B cell (primary cell): Measurements from ENCODE around the gene DNTT. TPM values are rescaled to one million over a fixed set of nuclear protein-coding genes. Genes with fewer than 3 reads are reported as not detected.

Experiments used
- ATAC-seq: fragments of 200-7000 bp; cut with Tn5 transposase; one replicate; pipeline ENCODE4 v1.10.0; 2021; ENCODE audit warnings: low read depth, mild to moderate bottlenecking, moderate number of reproducible peaks, moderate library complexity
- CTCF ChIA-PET: fragments of 350-600 bp; sonication (Branson Sonifier 250); formaldehyde crosslinking; loops from one replicate; lab custom pipeline; 2021; ENCODE audit warnings: antibody characterized with exemption, inconsistent platforms; lab: Charles Lee
- POLR2A ChIA-PET: fragments of 350-600 bp; sonication (Branson Sonifier 250); formaldehyde crosslinking; loops from one replicate; lab custom pipeline; 2021; ENCODE audit warnings: antibody characterized with exemption; lab: Charles Lee
- DNase-seq: peaks from one replicate; pipeline ENCODE4 v3.0.0; 2013
- H2AFZ ChIP-seq: 2 replicates; pipeline ENCODE4 v1.6.1; 2012; ENCODE audit warnings: mild to moderate bottlenecking, low read depth, low read length; ENCODE audit not compliant: insufficient read depth, poor library complexity, severe bottlenecking
- H3K27ac ChIP-seq, 2 donors: 1 replicate in 1 of 2; 2 replicates in 1 of 2; pipeline ENCODE4 v1.5.1; 2012 to 2013; ENCODE audit warnings: low read length in 2 of 2, mild to moderate bottlenecking in 2 of 2, moderate library complexity in 1 of 2
- H3K27me3 ChIP-seq, 4 experiments: fragments of 200-600 bp in 1 of 4; sonication (generic) in 1 of 4; replicated peaks in 1 of 4; 1 replicate in 2 of 4; 2 replicates in 2 of 4; pipeline versions ENCODE4 v1.6.1 to v1.7.0; 2013 to 2016; ENCODE audit warnings: low read length in 3 of 4, mild to moderate bottlenecking in 2 of 4, mixed read lengths in 1 of 4, moderate library complexity in 1 of 4; ENCODE audit not compliant: insufficient read depth in 4 of 4, control insufficient read depth in 3 of 4; ENCODE audit errors: control extremely low read depth in 1 of 4
- H3K36me3 ChIP-seq, 2 experiments: replicated peaks in 1 of 2; 1 replicate in 1 of 2; 2 replicates in 1 of 2; pipeline versions ENCODE4 v1.6.1 to v1.7.1; 2013; ENCODE audit warnings: low read length in 1 of 2; ENCODE audit not compliant: insufficient read depth in 2 of 2, control insufficient read depth in 1 of 2; ENCODE audit errors: control extremely low read depth in 1 of 2, extremely low read depth in 1 of 2
- H3K4me1 ChIP-seq, 2 donors: fragments of 200-600 bp in 1 of 2; sonication (generic) in 1 of 2; 1 replicate in 1 of 2; 2 replicates in 1 of 2; pipeline versions ENCODE4 v1.5.1 to v1.6.1; 2013 to 2017; ENCODE audit warnings: low read length in 2 of 2; ENCODE audit not compliant: control insufficient read depth in 2 of 2, insufficient read depth in 2 of 2
- H3K4me2 ChIP-seq: replicated peaks from 2 replicates; pipeline ENCODE3; 2012; ENCODE audit warnings: mild to moderate bottlenecking, low read depth, low read length; ENCODE audit not compliant: poor library complexity, severe bottlenecking
- H3K4me3 ChIP-seq, 5 experiments: fragments of 200-600 bp in 1 of 5; sonication (generic) in 1 of 5; 1 replicate in 3 of 5; 2 replicates in 2 of 5; pipeline versions ENCODE4 v1.5.1 to v1.7.0; 2011 to 2016; ENCODE audit warnings: low read length in 4 of 5, mild to moderate bottlenecking in 4 of 5, low read depth in 2 of 5, control low read depth in 1 of 5, moderate library complexity in 1 of 5; ENCODE audit not compliant: insufficient read depth in 1 of 5; ENCODE audit errors: control extremely low read depth in 1 of 5, extremely low read depth in 1 of 5
- H3K79me2 ChIP-seq: fragments of 200-600 bp; sonication (generic); one replicate; pipeline ENCODE4 v1.6.0; 2016; ENCODE audit warnings: low read length; ENCODE audit not compliant: control insufficient read depth, insufficient read depth
- H3K9ac ChIP-seq: fragments of 200-600 bp; sonication (generic); 2 replicates; pipeline ENCODE4 v1.6.1; 2017; ENCODE audit warnings: mild to moderate bottlenecking, low read length, moderate library complexity
- H3K9me3 ChIP-seq, 3 donors: one replicate each; pipeline versions ENCODE4 v1.6.1 to v1.7.1; 2013; ENCODE audit warnings: low read length in 2 of 3; ENCODE audit not compliant: control insufficient read depth in 2 of 3, insufficient read depth in 1 of 3; ENCODE audit errors: control extremely low read depth in 1 of 3
- H4K20me1 ChIP-seq: 2 replicates; pipeline ENCODE4 v1.6.0; 2012; ENCODE audit warnings: mild to moderate bottlenecking, low read length; ENCODE audit not compliant: insufficient read depth, control insufficient read depth, poor library complexity, severe bottlenecking
- H3K27ac Mint-ChIP-seq: one replicate; pipeline ENCODE4 v1.8.0; 2021; ENCODE audit warnings: mixed read lengths
- H3K27me3 Mint-ChIP-seq: one replicate; pipeline ENCODE4 v1.8.0; 2021; ENCODE audit warnings: mixed read lengths
- H3K4me1 Mint-ChIP-seq: one replicate; pipeline ENCODE4 v1.8.0; 2021; ENCODE audit warnings: mixed read lengths
- H3K4me3 Mint-ChIP-seq: one replicate; pipeline ENCODE4 v1.8.0; 2021; ENCODE audit warnings: mixed read lengths
- H3K9me3 Mint-ChIP-seq: one replicate; pipeline ENCODE4 v1.8.0; 2022; ENCODE audit warnings: mixed read lengths; ENCODE audit not compliant: insufficient read depth
- EZH2 ChIP-seq: IDR thresholded peaks from 2 replicates; pipeline ENCODE4 v1.6.1; 2012; ENCODE audit warnings: borderline replicate concordance, low read depth, mild to moderate bottlenecking, moderate library complexity, low read length; ENCODE audit not compliant: insufficient read depth, poor library complexity, severe bottlenecking
- WGBS: methylation state at CpG from one replicate; pipeline ENCODE4 v1.1.5; 2013; ENCODE audit warnings: missing lambda C conversion rate; ENCODE audit not compliant: insufficient coverage; 5-methylcytosine and 5-hydroxymethylcytosine counted together
- intact Hi-C: fragments of 100-400 bp; cut with micrococcal nuclease; formaldehyde crosslinking; loops from one replicate; pipeline ENCODE4 v1.10.0; 2022
- polyA plus RNA-seq: library from polyadenylated mRNA; depleted of rRNA; stranded (reverse); fragments of >200 nt; gene quantifications from 2 replicates; pipeline ENCODE4 v1.2.3, GENCODE V29; 2012
- total RNA-seq, 2 donors: library from RNA; stranded (reverse); fragments of 120-200 nt in 1 of 2; gene quantifications; 1 replicate in 1 of 2; 2 replicates in 1 of 2; pipeline versions ENCODE4 v1.2.3 to v1.2.4, GENCODE V29; 2013 to 2022
- TF ChIP-seq, protein P1 (sequence below): fragments of 200-600 bp; IDR thresholded peaks from one replicate; pipeline ENCODE4 v1.8.0; 2022; ENCODE audit warnings: antibody characterized with exemption, mild to moderate bottlenecking

Gene DNTT
- total and polyA plus RNA-seq, 2 donors (not counting 1 experiment from before 2014, with no cell fraction given): not detected

DNA sequence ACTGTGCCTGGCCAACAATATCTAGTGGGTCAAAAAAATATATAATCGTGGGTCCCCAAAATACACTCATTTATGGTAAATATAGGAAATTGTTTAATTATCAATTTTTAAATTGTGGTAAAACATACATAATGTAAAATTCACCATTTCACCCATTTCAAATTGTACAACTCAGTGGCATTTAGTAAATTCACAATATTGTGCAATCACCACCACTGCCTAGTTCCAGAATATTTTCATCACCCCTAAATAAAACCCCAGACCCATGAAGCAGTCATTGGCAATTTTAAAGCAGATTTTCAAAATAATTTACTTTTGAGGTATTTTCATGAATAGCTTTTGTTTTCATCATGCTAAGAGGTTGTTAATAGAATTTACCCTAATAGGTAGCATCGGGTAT, 43.1 kb upstream of the DNTT start:
- POLR2A ChIA-PET: interaction anchor here (0.6 kb wide), 1 partner anchor 10 kb away, joined by 4 read pairs; no protein-coding TSS in a partner anchor
- Histone ChIP-seq H3K36me3 (peaks cover 0 to 60% of the 10 kb centered on the region in 2 experiments), H3K4me2 (no peak overlapping the region), H2AFZ (no peak overlapping the region), H3K79me2 (peaks cover 98% of the 10 kb centered on the region), H3K4me3 (no peak overlapping the region), H3K9me3 (no peaks in the 10 kb centered on the region), H4K20me1 (peaks cover 87% of the 10 kb centered on the region), H3K4me1 (peaks cover 93 to 95% of the 10 kb centered on the region in 2 donors), H3K9ac (no peak overlapping the region), H3K27ac (peak overlapping the region in 1 of 2 donors; percentile 79), H3K27me3 (no peaks in the 10 kb centered on the region)
- WGBS: no CpG with 5 or more reads among the region's 2 CpGs
- CTCF ChIA-PET: interaction anchor here (1.3 to 15.0 kb wide), 7 partner anchors 10 to 38 kb away, joined by 4 to 111 read pairs (median 9); partner anchors contain the start of gene BLNK
- TF ChIP-seq, protein P1, sequence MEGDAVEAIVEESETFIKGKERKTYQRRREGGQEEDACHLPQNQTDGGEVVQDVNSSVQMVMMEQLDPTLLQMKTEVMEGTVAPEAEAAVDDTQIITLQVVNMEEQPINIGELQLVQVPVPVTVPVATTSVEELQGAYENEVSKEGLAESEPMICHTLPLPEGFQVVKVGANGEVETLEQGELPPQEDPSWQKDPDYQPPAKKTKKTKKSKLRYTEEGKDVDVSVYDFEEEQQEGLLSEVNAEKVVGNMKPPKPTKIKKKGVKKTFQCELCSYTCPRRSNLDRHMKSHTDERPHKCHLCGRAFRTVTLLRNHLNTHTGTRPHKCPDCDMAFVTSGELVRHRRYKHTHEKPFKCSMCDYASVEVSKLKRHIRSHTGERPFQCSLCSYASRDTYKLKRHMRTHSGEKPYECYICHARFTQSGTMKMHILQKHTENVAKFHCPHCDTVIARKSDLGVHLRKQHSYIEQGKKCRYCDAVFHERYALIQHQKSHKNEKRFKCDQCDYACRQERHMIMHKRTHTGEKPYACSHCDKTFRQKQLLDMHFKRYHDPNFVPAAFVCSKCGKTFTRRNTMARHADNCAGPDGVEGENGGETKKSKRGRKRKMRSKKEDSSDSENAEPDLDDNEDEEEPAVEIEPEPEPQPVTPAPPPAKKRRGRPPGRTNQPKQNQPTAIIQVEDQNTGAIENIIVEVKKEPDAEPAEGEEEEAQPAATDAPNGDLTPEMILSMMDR: no peak
- no peak for TF ChIP-seq EZH2
- H3K27me3 Mint-ChIP-seq: no peaks in the 10 kb centered on the region
- H3K9me3 Mint-ChIP-seq: no peaks in the 10 kb centered on the region
- H3K4me1 Mint-ChIP-seq: peaks cover 87% of the 10 kb centered on the region
- peak overlapping the region; percentile 81 for H3K27ac Mint-ChIP-seq
- H3K4me3 Mint-ChIP-seq: no peak overlapping the region
- no peak for ATAC-seq
- intact Hi-C loops: loop anchor here (1.0 kb wide), 1 partner anchor 9 kb away; no protein-coding TSS in a partner anchor
- no peak for DNase-seq

DNA sequence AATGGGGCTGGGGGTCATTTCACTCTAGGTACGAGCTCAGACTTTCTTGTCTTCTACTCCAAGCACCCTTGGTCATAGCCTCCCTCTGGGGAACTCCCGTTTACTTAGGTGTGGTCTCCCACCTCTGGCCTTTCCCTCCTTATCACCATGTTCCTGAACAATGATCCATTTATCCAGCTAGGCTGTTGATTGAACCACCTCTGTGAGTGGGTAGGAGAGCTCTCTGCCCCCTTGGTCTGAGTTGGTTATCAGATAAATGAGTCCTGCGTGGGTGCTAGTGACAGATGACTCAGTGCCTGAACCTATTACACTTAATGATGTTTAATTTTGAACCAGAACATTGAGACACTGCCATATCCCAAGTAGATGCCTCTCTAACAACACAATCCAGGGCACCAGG, 42.3 kb upstream of the DNTT start:
- Histone ChIP-seq H3K27ac (peak overlapping the region in 1 of 2 donors; percentile 79), H3K79me2 (peaks cover 100% of the 10 kb centered on the region)
- CTCF ChIA-PET: interaction anchor here (0.6 to 15.0 kb wide), 10 partner anchors 9 to 632 kb away, joined by 3 to 111 read pairs (median 6); partner anchors contain the start of gene BLNK

More for the DNA sequence above, 42.3 kb upstream of the DNTT start:
- peak overlapping the region; percentile 78 for H3K27ac Mint-ChIP-seq
- peak overlapping the region; percentile 11 for H3K4me3 Mint-ChIP-seq
- ATAC-seq (no peak), DNase-seq (no peak)
- peaks cover 90% of the 10 kb centered on the region for H3K4me1 Mint-ChIP-seq
- POLR2A ChIA-PET: interaction anchor here (1.1 kb wide), 1 partner anchor 9 kb away, joined by 3 read pairs; the partner anchor contains the start of gene BLNK
- Histone ChIP-seq H3K9ac (peak overlapping the region; percentile 21), H3K9me3 (no peaks in the 10 kb centered on the region), H3K4me3 (no peak overlapping the region), H4K20me1 (peaks cover 95% of the 10 kb centered on the region), H2AFZ (no peak overlapping the region), H3K4me2 (peak overlapping the region; percentile 38), H3K27me3 (no peaks in the 10 kb centered on the region), H3K36me3 (peaks cover 0 to 62% of the 10 kb centered on the region in 2 experiments), H3K4me1 (peaks cover 96 to 97% of the 10 kb centered on the region in 2 donors)
- no peaks in the 10 kb centered on the region for H3K27me3 Mint-ChIP-seq
- H3K9me3 Mint-ChIP-seq: no peaks in the 10 kb centered on the region
- TF ChIP-seq, protein P1: no peak
- TF ChIP-seq EZH2: no peak
- intact Hi-C loops: loop anchor here (1.0 kb wide), 1 partner anchor 8 kb away; no protein-coding TSS in a partner anchor
- no CpG with 5 or more reads among the region's 3 CpGs for WGBS
